GM18505 (cell line): ENCODE results near the gene CAMTA1.

Experiments used
- ATAC-seq: cut with Tn5 transposase; IDR thresholded peaks from one replicate; pipeline ENCODE4 v1.9.1; 2021; ENCODE audit not compliant: unreplicated experiment
- POLR2A ChIP-seq: IDR thresholded peaks from 4 replicates; pipeline ENCODE4 v1.6.1; 2011; ENCODE audit warnings: borderline replicate concordance; ENCODE audit not compliant: insufficient read depth, insufficient read length; ENCODE audit errors: extremely low read depth

The CAMTA1 gene

DNA sequence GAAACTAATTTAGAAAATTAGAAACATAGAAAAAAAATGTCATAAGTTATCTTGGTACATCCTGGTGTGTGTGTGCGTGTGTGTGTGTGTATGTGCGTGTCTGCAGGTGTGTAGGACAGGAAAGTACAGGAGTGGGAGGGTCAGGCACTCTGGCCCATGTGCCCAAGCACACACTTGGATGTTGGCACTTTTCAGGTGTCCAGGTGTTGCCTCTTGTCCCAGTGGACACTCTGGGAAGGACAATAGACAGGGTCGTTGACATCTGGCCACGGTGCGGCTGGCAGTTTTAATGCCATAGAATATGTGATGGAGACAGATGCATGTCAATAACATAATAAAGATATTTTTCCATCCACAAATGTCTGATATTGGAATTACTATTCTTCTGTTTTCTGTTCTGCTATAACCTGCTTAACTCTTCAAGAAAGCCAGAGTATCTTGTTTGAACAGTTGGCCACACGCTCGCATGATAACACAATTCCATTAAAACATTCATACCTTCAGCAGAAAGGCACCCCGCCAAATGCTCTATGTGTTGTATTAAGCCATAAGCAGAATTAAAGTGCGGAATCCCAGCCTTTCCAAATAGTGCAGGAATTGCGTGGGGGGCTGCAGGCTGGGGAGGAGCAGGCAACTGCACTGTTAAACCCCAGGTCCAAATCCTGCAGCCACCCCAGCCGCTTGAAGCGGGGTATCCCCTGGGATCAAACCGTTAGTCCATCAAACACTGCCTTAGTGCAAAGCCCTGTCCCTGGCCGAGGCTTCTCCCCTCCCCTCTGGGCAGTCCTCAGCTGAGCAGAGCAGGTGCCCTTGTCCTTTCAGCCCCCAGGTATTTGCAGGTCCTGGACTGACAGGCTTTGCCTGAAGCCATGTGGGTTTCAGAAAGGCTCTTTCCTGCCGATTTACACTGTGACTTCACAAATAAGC is 390.0 kb downstream of the CAMTA1 start:
- TF ChIP-seq POLR2A = no peak
- no peak for ATAC-seq

GRCh38 chr1:7177021-7177420 is 391.8 kb downstream of the CAMTA1 start:
- no peak for TF ChIP-seq POLR2A
- no peak for ATAC-seq

- TF ChIP-seq POLR2A = no peak
- no peak for ATAC-seq
Measured at GRCh38 chr1:7177438-7178146, 392.3 kb downstream of the CAMTA1 start.

GRCh38 chr1:7178336-7178735 is 393.1 kb downstream of the CAMTA1 start:
- ATAC-seq = no peak
- no peak for TF ChIP-seq POLR2A

- ATAC-seq = no peak
- TF ChIP-seq POLR2A = no peak
Measured at GRCh38 chr1:7178741-7179140, 393.5 kb downstream of the CAMTA1 start.

GRCh38 chr1:7185721-7186120 is 400.5 kb downstream of the CAMTA1 start:
- ATAC-seq = no peak
- TF ChIP-seq POLR2A = no peak

DNA sequence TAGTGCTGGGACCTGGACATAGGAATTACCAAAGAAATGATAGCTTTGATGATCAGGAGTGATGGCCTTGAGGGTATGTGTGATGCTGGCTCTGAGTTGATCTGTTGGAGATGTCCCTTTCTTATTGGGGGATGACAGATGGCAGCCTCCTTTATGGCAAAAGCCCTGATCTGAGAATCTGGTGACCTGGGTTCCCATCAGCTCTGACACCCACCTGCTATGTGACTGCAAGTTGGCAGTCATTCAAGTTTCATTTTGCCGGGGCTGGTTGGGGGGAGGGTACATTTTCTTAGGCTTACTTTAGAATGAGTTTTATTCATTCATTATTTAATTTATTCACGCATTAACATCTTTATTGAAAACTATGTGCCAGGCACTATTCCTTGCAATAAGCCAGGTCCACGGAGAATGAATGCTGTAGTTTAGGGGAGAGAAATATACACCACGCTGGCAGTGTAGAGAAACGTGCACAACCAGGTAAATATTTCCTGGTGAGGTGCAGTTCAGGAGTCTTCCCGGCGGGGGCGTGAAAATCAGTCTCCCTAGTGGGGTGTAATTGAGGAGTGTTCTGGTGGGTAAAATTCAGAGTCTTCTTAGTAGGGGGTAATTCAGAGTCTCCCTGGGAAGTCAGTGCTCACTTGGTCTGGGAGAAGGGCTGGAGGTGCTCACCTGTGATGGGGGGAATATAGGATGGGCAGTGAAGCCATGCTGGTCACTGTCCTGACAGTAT is 401.3 kb downstream of the CAMTA1 start:
- TF ChIP-seq POLR2A = no peak
- ATAC-seq = no peak

- no peak for ATAC-seq
- TF ChIP-seq POLR2A = no peak
Measured at GRCh38 chr1:7187112-7187493, 401.8 kb downstream of the CAMTA1 start.

DNA sequence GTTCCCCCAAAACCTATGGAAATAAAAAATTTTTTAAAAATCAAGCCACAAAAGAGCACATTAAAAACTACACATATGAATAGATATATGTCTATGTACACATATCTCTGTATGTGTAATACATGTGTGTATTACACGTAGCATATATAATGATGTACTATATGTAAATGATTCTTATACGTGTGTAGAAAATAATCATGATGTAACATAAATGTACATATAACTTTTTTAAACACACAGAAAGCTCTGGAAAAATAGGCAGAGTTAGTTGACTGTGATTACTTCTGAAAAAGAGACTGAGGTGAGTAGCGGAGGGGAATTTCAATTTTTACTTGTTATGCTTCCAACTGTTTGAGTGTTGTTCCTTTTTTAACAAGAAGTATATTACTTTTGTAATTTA is 405.0 kb downstream of the CAMTA1 start:
- no peak for ATAC-seq
- TF ChIP-seq POLR2A = no peak

DNA sequence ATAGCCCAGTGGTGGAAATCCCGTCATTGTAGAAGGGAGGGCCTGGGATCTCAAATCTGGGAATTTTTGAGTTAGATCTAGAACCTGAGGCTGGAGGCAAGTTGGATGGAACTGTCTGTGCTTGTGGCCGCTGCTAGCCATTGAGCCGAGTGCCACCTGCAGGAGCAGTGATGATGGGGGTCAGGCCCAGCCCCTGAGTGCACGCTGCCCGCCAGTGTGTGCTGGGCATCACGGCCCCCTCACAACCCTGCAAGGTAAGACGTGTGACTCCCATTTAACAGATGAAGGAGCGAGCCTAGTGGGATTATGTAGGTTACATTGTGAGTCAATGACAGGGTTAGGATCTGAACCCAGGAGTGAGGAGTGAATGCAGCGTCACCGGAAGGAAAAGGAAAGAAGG is 407.2 kb downstream of the CAMTA1 start:
- no peak for ATAC-seq
- TF ChIP-seq POLR2A = no peak

- TF ChIP-seq POLR2A = no peak
Measured at GRCh38 chr1:7196036-7196911, 411.0 kb downstream of the CAMTA1 start.

DNA sequence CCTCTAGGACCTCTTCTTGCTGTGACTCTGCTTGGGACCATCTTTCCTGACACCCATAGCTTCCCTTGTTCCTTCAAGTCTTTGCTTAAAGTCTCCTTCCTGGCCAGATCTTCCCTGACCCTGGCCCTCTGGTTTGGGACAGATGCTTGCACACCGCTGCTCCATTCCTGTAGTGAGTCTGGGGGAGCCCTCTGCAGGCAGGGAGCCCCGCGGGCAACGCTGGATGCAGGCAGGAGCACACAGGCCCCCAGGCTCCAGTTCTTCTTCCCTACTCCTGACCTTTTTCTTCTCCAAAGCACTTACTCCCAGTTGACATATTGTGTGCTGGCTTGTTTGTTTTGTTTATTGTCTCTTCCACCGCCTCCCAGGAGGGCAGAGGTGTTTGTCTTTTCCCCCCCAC is 413.4 kb downstream of the CAMTA1 start:
- ATAC-seq = no peak
- TF ChIP-seq POLR2A = no peak

More at GRCh38 chr1:7196036-7196911, 411.0 kb downstream of the CAMTA1 start:
- no peak for ATAC-seq
